Thoracic aorta (tissue), 2 donors: ENCODE results near the gene IGFBPL1. TPM values are rescaled to one million over a fixed set of nuclear protein-coding genes. Genes with fewer than 3 reads are reported as not detected.

Experiments
- ATAC-seq: fragments of 150-250 bp; one replicate; pipeline ENCODE4 v1.8.0; 2017; ENCODE audit warnings: low read depth; ENCODE audit not compliant: insufficient number of reproducible peaks, low FRiP score
- DNase-seq: peaks from one replicate; pipeline ENCODE4 v3.0.0-alpha.2; 2020; ENCODE audit warnings: low spot score
- H3K27ac ChIP-seq, 2 donors: fragments of 200-600 bp; sonication (generic); 1 replicate in 1 of 2; 2 replicates in 1 of 2; pipeline ENCODE4 v1.5.1; 2016; ENCODE audit warnings: mild to moderate bottlenecking in 2 of 2, moderate library complexity in 2 of 2
- H3K27me3 ChIP-seq: fragments of 200-600 bp; sonication (generic); replicated peaks from 2 replicates; pipeline ENCODE4 v1.6.0; 2016; ENCODE audit warnings: mild to moderate bottlenecking; ENCODE audit not compliant: insufficient read depth
- H3K36me3 ChIP-seq: fragments of 200-600 bp; sonication (generic); one replicate; pipeline ENCODE4 v1.5.1; 2016
- H3K4me1 ChIP-seq, 2 donors: fragments of 200-600 bp; sonication (generic); 1 replicate in 1 of 2; 2 replicates in 1 of 2; pipeline versions ENCODE4 v1.5.1 to v1.6.0; 2016; ENCODE audit warnings: low read depth in 2 of 2, mild to moderate bottlenecking in 1 of 2; ENCODE audit not compliant: control insufficient read depth in 1 of 2
- H3K4me3 ChIP-seq: fragments of 200-600 bp; sonication (generic); 2 replicates; pipeline ENCODE4 v1.5.1; 2016; ENCODE audit warnings: mild to moderate bottlenecking
- H3K9me3 ChIP-seq: fragments of 200-600 bp; sonication (generic); 2 replicates; pipeline ENCODE4 v1.5.1; 2016
- CTCF ChIP-seq: fragments of 200-600 bp; sonication (generic); IDR thresholded peaks from one replicate; pipeline ENCODE4 v1.5.1; 2019; ENCODE audit warnings: antibody characterized with exemption
- total RNA-seq, 2 donors: library from RNA; depleted of rRNA; stranded (reverse); fragments of >200 nt; gene quantifications; one replicate each; pipeline versions ENCODE4 v1.1.0 to v1.2.3, GENCODE V29; 2016

The IGFBPL1 gene
- total RNA-seq, 2 donors from 2014 or later: 16.6 to 34.0 TPM

- DNase-seq (no peak), ATAC-seq (no peak)
- TF ChIP-seq CTCF: no peak
Observed at GRCh38 chr9:38375572-38375963, 48.7 kb downstream of the IGFBPL1 start.

GRCh38 chr9:38374847-38375571, 49.2 kb downstream of the IGFBPL1 start:
- Histone ChIP-seq H3K4me3 (no peak overlapping the region), H3K27me3 (no peaks in the 10 kb centered on the region), H3K36me3 (no peaks in the 10 kb centered on the region), H3K4me1 (peaks cover 7 to 20% of the 10 kb centered on the region in 2 donors), H3K27ac (peak overlapping the region in 1 of 2 donors; percentile 16), H3K9me3 (no peaks in the 10 kb centered on the region)
- ATAC-seq: no peak
- no peak for DNase-seq
- TF ChIP-seq CTCF: no peak

More at GRCh38 chr9:38375572-38375963, 48.7 kb downstream of the IGFBPL1 start:
- peak overlapping the region; percentile 87 to 92 for H3K27ac ChIP-seq
- H3K9me3 ChIP-seq: no peaks in the 10 kb centered on the region
- H3K4me3 ChIP-seq: no peak overlapping the region
- H3K36me3 ChIP-seq: no peaks in the 10 kb centered on the region
- H3K27me3 ChIP-seq: no peaks in the 10 kb centered on the region
- H3K4me1 ChIP-seq: peaks cover 7 to 20% of the 10 kb centered on the region in 2 donors

- H3K4me1 ChIP-seq: peaks cover 7 to 20% of the 10 kb centered on the region in 2 donors
- ATAC-seq (no peak), DNase-seq (no peak)
- H3K36me3 ChIP-seq: no peaks in the 10 kb centered on the region
- no peak overlapping the region for H3K4me3 ChIP-seq
- TF ChIP-seq CTCF: no peak
- H3K9me3 ChIP-seq: no peaks in the 10 kb centered on the region
- H3K27ac ChIP-seq: no peak overlapping the region
- H3K27me3 ChIP-seq: no peaks in the 10 kb centered on the region
Observed at GRCh38 chr9:38373679-38374078, 50.6 kb downstream of the IGFBPL1 start.

- Histone ChIP-seq H3K9me3 (no peaks in the 10 kb centered on the region), H3K27me3 (no peaks in the 10 kb centered on the region), H3K27ac (no peak overlapping the region), H3K36me3 (no peaks in the 10 kb centered on the region), H3K4me1 (peaks cover 7 to 20% of the 10 kb centered on the region in 2 donors), H3K4me3 (no peak overlapping the region)
- DNase-seq (no peak), ATAC-seq (no peak)
- no peak for TF ChIP-seq CTCF
Observed at GRCh38 chr9:38372762-38373619, 51.3 kb downstream of the IGFBPL1 start.

- Histone ChIP-seq H3K36me3 (no peaks in the 10 kb centered on the region), H3K27ac (no peak overlapping the region), H3K4me3 (no peak overlapping the region), H3K4me1 (peaks cover under 1 to 7% of the 10 kb centered on the region in 2 donors), H3K9me3 (no peaks in the 10 kb centered on the region), H3K27me3 (no peaks in the 10 kb centered on the region)
- ATAC-seq: no peak
- no peak for DNase-seq
- TF ChIP-seq CTCF: peak; percentile 44
Observed at GRCh38 chr9:38371495-38371894, 52.8 kb downstream of the IGFBPL1 start.
